VCaP (cell line): ENCODE data around the gene RNF222.
A peak's percentile ranks its signal among the peaks of the same experiment; 100 is the strongest.

Experiments used
- H3K27ac ChIP-seq: fragments of 450-650 bp; 2 replicates; pipeline ENCODE4 v1.5.1; 2017
- TF ChIP-seq, protein P1 (sequence below): fragments of 450-650 bp; conservative IDR thresholded peaks from 2 replicates; pipeline ENCODE4 v1.5.1; 2017; ENCODE audit warnings: mild to moderate bottlenecking, moderate library complexity

Gene RNF222

GRCh38 chr17:8354236-8354635, 43.4 kb downstream of the RNF222 start:
- H3K27ac ChIP-seq = no peak overlapping the region
- TF ChIP-seq, protein P1, sequence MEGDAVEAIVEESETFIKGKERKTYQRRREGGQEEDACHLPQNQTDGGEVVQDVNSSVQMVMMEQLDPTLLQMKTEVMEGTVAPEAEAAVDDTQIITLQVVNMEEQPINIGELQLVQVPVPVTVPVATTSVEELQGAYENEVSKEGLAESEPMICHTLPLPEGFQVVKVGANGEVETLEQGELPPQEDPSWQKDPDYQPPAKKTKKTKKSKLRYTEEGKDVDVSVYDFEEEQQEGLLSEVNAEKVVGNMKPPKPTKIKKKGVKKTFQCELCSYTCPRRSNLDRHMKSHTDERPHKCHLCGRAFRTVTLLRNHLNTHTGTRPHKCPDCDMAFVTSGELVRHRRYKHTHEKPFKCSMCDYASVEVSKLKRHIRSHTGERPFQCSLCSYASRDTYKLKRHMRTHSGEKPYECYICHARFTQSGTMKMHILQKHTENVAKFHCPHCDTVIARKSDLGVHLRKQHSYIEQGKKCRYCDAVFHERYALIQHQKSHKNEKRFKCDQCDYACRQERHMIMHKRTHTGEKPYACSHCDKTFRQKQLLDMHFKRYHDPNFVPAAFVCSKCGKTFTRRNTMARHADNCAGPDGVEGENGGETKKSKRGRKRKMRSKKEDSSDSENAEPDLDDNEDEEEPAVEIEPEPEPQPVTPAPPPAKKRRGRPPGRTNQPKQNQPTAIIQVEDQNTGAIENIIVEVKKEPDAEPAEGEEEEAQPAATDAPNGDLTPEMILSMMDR = no peak

DNA sequence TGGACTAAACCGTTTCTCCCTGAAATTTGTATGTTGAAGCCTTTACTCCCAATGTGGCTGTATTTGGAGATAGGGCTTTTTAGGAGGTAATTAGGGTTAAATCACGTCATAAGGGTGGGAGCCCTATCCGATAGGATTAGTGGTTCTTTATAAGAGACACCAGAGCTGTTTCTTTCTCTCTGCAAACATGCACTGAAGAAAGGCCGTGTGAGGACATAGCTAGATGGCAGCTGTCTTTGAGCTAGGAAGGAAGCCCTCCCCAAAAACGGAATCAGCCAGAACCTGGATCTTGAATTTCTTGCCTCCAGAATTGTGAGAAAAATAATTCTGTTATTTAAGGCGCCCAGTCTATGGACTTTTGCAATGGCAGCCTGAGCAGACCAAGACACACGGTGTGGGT, 43.9 kb downstream of the RNF222 start:
- TF ChIP-seq, protein P1 = no peak
- no peak overlapping the region for H3K27ac ChIP-seq

DNA sequence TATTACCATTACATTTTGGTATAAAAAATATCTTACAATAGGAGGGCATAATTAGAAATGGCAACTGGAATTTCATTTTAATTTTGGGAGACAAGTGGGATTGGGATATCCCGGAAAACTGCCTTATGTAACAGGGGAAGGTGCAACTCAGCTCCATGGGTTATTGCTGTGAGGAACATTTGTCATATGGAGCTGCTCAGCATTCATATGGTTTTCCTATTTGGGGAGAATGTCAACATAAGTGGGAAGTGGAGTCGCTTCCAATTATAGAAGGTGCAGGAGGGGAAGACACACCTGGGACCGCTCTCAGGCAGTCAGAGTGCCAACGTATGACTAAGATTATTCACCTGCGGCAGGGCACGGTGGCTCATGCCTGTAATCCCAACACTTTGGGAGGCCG, 47.3 kb downstream of the RNF222 start:
- no peak overlapping the region for H3K27ac ChIP-seq
- TF ChIP-seq, protein P1 = no peak

DNA sequence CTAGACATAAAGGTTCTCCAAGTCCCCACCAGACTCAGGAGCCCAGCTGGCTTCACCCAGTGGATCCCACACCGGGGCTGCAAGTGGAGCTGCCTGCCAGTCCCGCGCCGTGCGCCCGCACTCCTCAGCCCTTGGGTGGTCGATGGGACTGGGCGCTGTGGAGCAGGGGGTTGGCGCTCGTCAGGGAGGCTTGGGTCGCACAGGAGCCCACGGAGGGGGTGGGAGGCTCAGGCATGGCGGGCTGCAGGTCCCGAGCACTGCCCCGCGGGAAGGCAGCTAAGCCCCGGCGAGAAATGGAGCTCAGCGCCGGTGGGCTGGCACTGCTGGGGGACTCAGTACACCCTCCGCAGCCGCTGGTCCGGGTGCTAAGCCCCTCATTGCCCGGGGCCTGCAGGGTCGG, 50.6 kb downstream of the RNF222 start:
- H3K27ac ChIP-seq = peak overlapping the region; percentile 83

DNA sequence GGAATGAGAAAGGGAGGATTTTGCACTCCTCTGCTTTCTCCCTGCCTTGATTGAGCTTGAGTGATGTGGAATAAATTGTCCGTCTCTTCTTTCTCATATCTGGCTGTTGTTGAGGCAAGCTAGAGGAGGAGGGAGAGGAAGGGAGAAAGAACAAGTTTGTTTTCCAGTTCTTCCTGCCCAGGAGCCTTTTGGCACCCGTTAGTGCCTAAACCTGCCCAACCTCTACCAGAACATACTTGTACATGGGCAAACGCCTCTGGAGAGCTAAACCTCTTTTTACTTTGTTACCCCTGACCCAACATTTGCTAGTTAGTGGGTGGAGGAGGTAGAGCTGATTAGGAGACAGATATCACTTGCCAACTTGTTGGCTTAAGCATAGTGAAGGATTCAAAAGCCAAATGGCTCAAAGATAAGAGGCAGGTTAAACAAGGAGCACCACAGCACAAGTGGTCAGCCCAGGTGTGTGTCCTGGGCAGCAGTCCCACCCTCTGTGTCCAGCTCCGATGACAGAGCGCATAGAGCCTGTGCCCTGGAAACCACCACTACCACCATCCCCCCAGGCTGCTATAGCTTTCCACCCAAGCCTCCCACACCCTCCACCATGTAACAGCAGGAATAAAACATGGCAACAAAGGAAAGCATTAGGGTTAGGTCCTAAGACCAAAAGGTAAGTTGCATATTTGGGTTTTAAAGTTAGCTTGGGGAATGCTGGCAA, 51.5 kb downstream of the RNF222 start:
- H3K27ac ChIP-seq = peak overlapping the region; percentile 83
- TF ChIP-seq, protein P1 = no peak

- peak overlapping the region; percentile 83 for H3K27ac ChIP-seq
- TF ChIP-seq, protein P1 = no peak
These were observed 52.5 kb downstream of the RNF222 start for GRCh38 chr17:8345052-8345690.

DNA sequence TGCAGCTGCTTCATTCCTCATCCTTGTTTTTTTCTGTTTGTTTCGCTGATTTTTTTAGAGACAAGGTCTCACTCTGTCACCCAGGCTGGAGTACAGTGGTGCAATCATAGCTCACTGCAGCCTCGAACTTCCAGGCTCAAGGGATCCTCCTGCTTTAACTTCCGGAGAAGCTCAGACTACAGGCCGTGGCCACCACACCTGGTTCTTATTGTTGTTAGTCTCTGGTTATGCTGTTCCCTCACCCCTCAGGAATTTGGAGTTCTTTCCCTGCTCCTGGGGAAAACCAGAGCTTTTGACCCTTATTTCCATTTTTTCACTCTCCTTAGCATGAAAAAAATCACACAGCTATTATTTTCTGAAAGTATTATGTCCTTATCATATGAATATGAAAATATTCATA, 56.2 kb downstream of the RNF222 start:
- H3K27ac ChIP-seq = no peak overlapping the region
- TF ChIP-seq, protein P1 = no peak
